ENCODE results near the gene KRTAP19-7.

KRTAP19-7 gene

DNA sequence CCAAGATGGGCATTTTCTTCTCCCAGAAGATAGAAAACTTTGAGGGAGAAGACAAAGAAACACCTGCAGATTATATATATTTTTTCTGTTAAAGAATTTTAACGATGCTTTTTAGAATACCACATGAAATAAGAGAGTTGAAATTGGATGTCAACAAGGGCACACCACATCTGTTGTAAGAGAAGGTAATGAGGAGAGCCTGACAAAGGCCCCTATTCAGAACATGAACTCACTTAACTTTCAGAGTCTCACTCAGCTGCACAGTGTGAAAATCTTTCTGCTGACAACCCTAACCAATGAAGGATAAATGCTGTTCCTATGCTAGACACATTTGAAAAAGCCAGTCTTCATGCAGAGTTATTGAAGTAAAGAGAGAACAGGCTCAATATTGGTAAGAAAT is 21.8 kb upstream of the KRTAP19-7 start:
- TF ChIP-seq, protein P1, sequence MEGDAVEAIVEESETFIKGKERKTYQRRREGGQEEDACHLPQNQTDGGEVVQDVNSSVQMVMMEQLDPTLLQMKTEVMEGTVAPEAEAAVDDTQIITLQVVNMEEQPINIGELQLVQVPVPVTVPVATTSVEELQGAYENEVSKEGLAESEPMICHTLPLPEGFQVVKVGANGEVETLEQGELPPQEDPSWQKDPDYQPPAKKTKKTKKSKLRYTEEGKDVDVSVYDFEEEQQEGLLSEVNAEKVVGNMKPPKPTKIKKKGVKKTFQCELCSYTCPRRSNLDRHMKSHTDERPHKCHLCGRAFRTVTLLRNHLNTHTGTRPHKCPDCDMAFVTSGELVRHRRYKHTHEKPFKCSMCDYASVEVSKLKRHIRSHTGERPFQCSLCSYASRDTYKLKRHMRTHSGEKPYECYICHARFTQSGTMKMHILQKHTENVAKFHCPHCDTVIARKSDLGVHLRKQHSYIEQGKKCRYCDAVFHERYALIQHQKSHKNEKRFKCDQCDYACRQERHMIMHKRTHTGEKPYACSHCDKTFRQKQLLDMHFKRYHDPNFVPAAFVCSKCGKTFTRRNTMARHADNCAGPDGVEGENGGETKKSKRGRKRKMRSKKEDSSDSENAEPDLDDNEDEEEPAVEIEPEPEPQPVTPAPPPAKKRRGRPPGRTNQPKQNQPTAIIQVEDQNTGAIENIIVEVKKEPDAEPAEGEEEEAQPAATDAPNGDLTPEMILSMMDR (IDR thresholded peaks at IDR 0.05; ENCODE audit: low read depth, low read length) = no peak
- DNase-seq (ENCODE audit: low read depth, low spot score) = no peak
- H3K4me3 ChIP-seq (ENCODE audit: low read depth, low read length) = no peak overlapping the region
- in situ Hi-C loops (cut with HindIII; ENCODE audit: low sequenced_read_pairs) = no loop called here

DNA sequence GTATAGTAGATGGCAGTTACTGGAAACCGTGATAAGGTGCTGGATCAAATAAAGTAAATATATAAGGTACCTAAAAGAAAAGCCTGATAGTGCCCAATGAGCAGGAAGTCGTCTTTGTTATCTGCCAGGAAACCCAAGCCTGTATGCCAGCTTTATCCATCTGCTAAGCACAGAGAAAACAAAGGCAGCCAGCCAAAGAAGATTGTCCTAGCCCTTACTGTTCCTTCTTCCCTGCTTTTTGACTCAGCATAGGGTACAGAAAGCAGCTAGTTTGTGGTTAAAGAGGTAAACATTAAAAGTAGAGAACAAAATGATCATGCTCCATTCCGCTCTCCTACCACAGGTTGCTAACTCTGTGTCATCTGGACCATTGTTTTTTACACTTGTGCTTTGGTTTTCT is 19.0 kb upstream of the KRTAP19-7 start:
- TF ChIP-seq, protein P1 (IDR thresholded peaks at IDR 0.05; ENCODE audit: low read depth, low read length) = no peak
- DNase-seq (ENCODE audit: low read depth, low spot score) = no peak
- in situ Hi-C loops (cut with HindIII; ENCODE audit: low sequenced_read_pairs) = no loop called here
- H3K4me3 ChIP-seq (ENCODE audit: low read depth, low read length) = no peak overlapping the region

DNA sequence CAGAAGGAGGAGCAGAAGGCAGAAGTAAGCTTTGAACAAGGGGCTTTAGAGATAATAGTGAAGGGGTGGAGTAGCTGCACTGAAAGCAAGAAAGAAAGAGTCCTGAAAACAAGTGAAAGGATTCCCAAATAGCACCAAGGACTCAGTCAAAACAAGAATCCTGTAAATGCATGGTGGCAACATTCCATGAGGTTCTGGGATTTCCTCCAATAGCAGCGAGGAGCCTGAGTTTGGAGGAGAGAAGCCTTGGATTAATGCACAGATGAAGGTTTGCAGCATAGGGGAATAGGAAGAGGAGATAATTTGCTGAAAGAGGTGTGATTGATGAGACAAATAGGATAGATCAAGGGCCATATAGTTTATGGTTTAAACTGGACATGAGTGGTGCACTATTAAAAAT is 18.2 kb upstream of the KRTAP19-7 start:
- DNase-seq (ENCODE audit: low read depth, low spot score) = no peak
- TF ChIP-seq, protein P1 (IDR thresholded peaks at IDR 0.05; ENCODE audit: low read depth, low read length) = no peak
- in situ Hi-C loops (cut with HindIII; ENCODE audit: low sequenced_read_pairs) = no loop called here
- no peak overlapping the region for H3K4me3 ChIP-seq (ENCODE audit: low read depth, low read length)

DNA sequence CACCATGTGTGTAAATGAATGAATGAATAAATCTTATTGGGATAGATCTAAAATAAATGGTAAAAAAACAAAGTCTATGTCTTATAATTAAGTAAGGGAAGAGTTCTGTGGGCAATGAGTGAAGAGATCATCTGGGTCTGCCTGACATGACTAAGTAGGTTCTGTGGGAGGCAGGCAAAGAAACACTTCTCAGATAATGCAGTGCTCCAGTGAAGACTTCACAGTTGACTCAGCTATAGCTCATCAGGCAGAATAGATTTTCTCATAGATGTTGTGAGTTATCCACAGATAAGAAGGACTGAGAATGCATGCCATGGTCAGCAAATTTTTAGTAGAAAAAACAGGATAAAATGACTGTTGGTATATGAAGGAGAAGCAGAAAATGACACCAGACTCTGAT is 16.7 kb upstream of the KRTAP19-7 start:
- no peak for DNase-seq (ENCODE audit: low read depth, low spot score)
- H3K4me3 ChIP-seq (ENCODE audit: low read depth, low read length) = no peak overlapping the region
- in situ Hi-C loops (cut with HindIII; ENCODE audit: low sequenced_read_pairs) = no loop called here
- TF ChIP-seq, protein P1 (IDR thresholded peaks at IDR 0.05; ENCODE audit: low read depth, low read length) = no peak

DNA sequence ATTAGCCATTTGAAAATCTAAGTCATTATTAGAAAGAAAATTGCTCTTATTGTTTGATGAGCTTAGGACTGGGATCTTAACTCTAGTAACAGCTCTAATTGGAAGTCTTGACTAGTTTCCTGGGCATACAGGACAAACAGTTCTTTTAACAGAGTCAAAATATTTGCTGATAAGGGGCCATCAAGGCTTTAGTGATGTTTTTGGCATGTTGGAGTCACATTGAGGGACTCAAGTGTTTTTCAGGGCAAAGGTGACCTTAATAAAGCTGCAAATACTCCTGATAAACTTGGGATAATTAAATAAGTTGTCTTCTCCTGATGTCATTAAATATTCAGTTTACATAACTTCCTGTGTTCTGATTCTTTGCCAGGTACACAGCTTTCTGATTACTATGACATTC is 6.5 kb upstream of the KRTAP19-7 start:
- no peak for DNase-seq (ENCODE audit: low read depth, low spot score)
- no peak overlapping the region for H3K4me3 ChIP-seq (ENCODE audit: low read depth, low read length)
- TF ChIP-seq, protein P1 (IDR thresholded peaks at IDR 0.05; ENCODE audit: low read depth, low read length) = no peak
- in situ Hi-C loops (cut with HindIII; ENCODE audit: low sequenced_read_pairs) = no loop called here

DNA sequence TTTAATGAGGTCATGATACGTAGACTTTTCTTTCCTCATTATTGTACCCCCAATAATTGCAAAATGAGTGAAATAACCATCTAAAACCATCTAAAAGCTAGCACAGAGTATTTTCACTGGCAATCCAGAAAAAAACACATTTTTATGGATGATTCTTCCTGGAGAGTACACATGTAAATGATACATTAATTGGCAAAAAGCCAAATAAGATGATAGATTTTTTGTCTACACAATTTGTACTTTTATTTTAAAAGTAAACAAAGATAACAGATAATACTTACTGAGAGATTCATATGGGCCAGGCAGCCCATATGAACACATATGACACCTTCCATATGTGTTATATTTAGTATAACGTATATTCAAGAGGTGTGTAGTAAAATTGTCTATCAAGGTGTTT is 2.5 kb upstream of the KRTAP19-7 start:
- TF ChIP-seq, protein P1 (IDR thresholded peaks at IDR 0.05; ENCODE audit: low read depth, low read length) = no peak
- in situ Hi-C loops (cut with HindIII; ENCODE audit: low sequenced_read_pairs) = no loop called here
- no peak for DNase-seq (ENCODE audit: low read depth, low spot score)
- no peak overlapping the region for H3K4me3 ChIP-seq (ENCODE audit: low read depth, low read length)

DNA sequence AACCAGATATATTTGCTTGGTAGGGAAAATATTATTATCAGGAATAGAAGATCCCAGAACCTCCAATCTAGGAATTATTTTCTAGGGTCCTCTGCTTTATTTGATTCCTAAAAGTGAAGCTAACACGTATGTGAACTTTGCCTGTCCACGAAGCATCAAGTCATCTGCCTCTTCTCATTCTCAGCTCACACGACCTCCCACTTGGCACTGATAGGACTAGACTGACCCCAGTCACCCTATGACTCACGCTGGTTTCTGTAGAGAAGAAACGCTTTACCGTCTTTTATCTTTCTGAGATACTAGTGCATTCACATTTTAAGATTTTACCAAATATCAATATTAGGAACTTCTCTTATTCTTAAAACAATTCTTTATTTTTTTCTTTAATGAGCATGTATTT is 2.0 kb upstream of the KRTAP19-7 start:
- TF ChIP-seq, protein P1 (IDR thresholded peaks at IDR 0.05; ENCODE audit: low read depth, low read length) = no peak

More for the DNA sequence above, 2.0 kb upstream of the KRTAP19-7 start:
- in situ Hi-C loops (cut with HindIII; ENCODE audit: low sequenced_read_pairs) = no loop called here
- DNase-seq (ENCODE audit: low read depth, low spot score) = no peak
- no peak overlapping the region for H3K4me3 ChIP-seq (ENCODE audit: low read depth, low read length)
